ENCODE measurements around the gene GPC1. TPM values are rescaled to one million over a fixed set of nuclear protein-coding genes. Genes with fewer than 3 reads are reported as not detected.

GPC1 gene
- polyA plus RNA-seq, 1 experiment, result 126 TPM

DNA sequence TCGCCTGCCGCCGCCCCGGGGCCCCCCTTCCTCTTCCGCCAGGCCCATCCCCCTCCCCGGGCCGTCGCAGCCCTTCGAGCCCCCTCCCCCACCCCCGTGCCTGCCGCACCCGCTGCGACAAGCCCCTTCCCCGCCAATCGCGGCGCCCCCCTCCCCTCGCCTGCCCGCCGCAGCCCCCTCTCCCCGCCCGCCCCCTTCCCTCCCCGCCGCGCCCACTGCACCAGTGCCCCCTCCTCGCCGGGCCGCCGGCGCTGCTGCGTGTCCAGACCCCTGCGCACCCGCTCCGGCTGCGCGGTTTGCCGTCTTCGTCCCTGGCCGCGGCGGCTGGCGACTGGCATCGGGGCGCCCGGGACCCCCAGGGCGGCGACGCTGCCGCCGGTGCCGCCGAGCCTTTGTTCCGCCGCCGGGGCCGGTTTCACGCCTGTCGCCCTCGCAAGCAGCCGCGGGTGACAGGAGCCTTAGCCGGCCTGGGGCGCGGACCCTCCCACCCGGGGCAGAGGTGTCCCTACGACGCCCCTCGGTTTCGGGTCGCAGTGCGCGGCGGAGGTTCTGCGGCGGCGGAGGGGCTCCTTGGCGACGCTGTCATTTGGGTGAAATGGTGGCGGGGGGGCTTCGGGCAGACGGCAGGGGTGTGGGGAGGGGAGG is 18.1 kb downstream of the GPC1 start:
- H3K36me3 ChIP-seq (ENCODE audit: control insufficient read depth, insufficient read depth, low read length), result peaks cover under 1% of the 10 kb centered on the region
- TF ChIP-seq, protein P1, sequence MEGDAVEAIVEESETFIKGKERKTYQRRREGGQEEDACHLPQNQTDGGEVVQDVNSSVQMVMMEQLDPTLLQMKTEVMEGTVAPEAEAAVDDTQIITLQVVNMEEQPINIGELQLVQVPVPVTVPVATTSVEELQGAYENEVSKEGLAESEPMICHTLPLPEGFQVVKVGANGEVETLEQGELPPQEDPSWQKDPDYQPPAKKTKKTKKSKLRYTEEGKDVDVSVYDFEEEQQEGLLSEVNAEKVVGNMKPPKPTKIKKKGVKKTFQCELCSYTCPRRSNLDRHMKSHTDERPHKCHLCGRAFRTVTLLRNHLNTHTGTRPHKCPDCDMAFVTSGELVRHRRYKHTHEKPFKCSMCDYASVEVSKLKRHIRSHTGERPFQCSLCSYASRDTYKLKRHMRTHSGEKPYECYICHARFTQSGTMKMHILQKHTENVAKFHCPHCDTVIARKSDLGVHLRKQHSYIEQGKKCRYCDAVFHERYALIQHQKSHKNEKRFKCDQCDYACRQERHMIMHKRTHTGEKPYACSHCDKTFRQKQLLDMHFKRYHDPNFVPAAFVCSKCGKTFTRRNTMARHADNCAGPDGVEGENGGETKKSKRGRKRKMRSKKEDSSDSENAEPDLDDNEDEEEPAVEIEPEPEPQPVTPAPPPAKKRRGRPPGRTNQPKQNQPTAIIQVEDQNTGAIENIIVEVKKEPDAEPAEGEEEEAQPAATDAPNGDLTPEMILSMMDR (IDR thresholded peaks at IDR 0.05; ENCODE audit: insufficient read depth, low read depth, low read length), result no peak
- POLR2A ChIA-PET, result no interaction called here
- CTCF ChIA-PET, result interaction anchor here (0.6 kb wide), 1 partner anchor 221 kb away, joined by 3 read pairs; no protein-coding TSS in a partner anchor
- DNase-seq (ENCODE audit: low read depth), result no peak
- no peaks in the 10 kb centered on the region for H3K27me3 ChIP-seq (ENCODE audit: control insufficient read depth, insufficient read depth, low read length)
- H3K4me3 ChIP-seq (ENCODE audit: low read depth, low read length), result peak overlapping the region; percentile 13

DNA sequence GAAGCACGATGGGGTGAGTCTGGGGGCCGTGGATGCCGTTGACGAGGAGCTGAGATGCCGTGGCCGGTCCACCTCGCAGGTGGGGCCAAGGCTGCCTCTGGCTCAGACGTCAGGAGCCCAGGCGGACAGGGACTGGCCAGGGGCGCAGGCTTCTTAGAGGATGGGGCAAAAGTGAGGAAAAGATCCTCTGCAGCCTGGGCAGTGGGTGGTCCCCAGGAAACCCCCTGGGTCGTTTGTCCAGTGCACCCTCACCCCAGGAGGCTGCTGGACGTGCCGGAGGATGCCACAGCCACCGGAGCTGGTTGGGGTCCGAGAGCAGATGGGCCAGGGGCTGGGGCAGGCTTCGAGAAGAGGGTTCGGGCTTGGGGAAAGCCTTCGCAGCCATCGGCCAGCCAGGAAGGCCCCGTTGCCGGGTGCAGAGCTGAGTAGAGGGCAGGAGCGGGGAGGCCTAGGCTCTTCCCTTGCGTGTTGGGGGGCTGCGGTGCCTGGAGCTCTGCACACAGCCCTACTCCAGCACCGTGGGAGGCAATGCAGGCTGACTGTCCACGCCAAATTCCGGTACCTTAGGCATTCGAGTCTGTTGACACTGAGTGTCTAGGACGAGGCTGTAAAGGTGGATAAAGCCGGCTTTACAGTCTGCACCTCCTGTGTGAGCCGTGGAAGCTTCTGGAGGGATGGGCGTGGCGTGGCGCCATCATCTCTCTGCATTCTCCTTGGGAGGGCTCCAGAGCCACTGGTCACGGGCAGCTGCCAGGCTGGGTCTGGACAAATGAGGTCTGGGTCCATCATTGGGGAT is 18.8 kb downstream of the GPC1 start:
- ChIA-PET POLR2A (no interaction called here), CTCF (interaction anchor here (0.6 kb wide), 1 partner anchor 221 kb away, joined by 3 read pairs; no protein-coding TSS in a partner anchor)
- Histone ChIP-seq H3K36me3 (ENCODE audit: control insufficient read depth, insufficient read depth, low read length) (peaks cover 5% of the 10 kb centered on the region), H3K4me3 (ENCODE audit: low read depth, low read length) (no peak overlapping the region; the same call in none of the 2 replicates), H3K27me3 (ENCODE audit: control insufficient read depth, insufficient read depth, low read length) (no peaks in the 10 kb centered on the region)
- TF ChIP-seq, protein P1 (IDR thresholded peaks at IDR 0.05; ENCODE audit: insufficient read depth, low read depth, low read length), result no peak
- no peak for DNase-seq (ENCODE audit: low read depth)

DNA sequence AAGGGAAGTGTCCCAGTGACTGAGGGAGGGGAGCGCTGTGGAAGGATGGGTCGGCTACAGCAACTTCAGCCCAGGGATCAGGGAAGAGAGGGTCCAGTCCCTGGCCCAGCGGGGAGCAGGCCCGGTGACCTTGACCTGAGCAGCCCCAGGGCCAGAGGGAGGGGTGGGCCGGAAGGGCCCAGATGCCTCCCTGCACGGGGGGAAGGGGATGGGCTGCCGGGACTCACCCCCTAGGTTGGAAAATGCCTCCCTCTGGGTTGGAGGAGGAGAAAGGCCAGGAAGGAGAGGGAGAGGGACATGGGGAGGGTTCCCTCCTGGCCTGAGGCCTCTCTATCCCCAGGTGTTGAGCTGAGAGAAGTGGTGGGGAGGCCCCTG is 19.8 kb downstream of the GPC1 start:
- no peak overlapping the region for H3K4me3 ChIP-seq (ENCODE audit: low read depth, low read length)
- peaks cover 11% of the 10 kb centered on the region for H3K36me3 ChIP-seq (ENCODE audit: control insufficient read depth, insufficient read depth, low read length)
- POLR2A ChIA-PET, result no interaction called here
- DNase-seq (ENCODE audit: low read depth), result no peak
- CTCF ChIA-PET, result interaction anchor here (0.8 kb wide), 1 partner anchor 14 kb away, joined by 4 read pairs; no protein-coding TSS in a partner anchor
- no peaks in the 10 kb centered on the region for H3K27me3 ChIP-seq (ENCODE audit: control insufficient read depth, insufficient read depth, low read length)
- TF ChIP-seq, protein P1 (IDR thresholded peaks at IDR 0.05; ENCODE audit: insufficient read depth, low read depth, low read length), result no peak

DNA sequence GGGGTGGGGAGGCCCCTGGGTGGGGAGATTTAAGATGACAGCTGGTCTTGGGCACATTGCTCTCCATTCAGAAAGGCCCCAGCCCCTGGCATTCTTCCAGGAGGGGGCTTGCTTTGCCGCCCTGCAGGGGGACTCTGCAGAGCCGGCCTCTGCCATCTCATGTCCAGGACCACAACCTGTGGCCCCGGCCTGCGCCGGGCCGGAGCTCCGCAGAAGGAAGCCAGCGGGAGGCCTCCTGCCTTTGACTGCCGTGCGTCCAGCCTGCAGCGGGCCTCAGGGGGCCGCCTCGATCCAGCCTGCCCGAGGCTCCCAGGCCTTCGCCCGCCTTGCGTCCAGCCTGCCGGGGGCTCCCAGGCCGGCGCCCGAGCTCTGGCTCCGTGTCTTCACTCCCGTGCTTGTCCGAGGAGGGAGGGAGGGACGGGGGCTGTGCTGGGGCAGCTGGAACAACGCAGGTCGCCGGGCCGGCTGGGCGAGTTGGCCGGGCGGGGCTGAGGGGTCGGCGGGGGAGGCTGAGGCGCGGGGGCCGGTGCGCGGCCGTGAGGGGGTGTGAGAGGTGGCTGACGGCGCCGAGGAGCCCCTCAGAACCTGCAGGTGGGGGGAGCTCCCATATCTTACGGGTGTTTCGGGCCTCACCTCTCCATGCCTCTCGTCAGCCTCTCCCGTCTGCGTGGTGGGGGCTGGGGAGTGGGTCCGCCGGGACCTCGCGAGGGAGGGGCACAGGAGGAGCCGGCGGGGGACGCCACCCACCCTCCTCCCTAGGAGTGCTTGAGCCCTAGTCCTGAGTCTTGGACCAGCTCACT is 20.4 kb downstream of the GPC1 start:
- DNase-seq (ENCODE audit: low read depth), result no peak
- TF ChIP-seq, protein P1 (IDR thresholded peaks at IDR 0.05; ENCODE audit: insufficient read depth, low read depth, low read length), result no peak
- Histone ChIP-seq H3K27me3 (ENCODE audit: control insufficient read depth, insufficient read depth, low read length) (no peaks in the 10 kb centered on the region), H3K4me3 (ENCODE audit: low read depth, low read length) (no peak overlapping the region), H3K36me3 (ENCODE audit: control insufficient read depth, insufficient read depth, low read length) (peaks cover 12% of the 10 kb centered on the region)
- POLR2A ChIA-PET, result interaction anchor here (0.5 kb wide), 1 partner anchor 233 kb away, joined by 3 read pairs; no protein-coding TSS in a partner anchor
- CTCF ChIA-PET, result interaction anchor here (0.8 kb wide), 1 partner anchor 13 kb away, joined by 4 read pairs; no protein-coding TSS in a partner anchor

Data from BJ (cell line).